Heart left ventricle (tissue), 13 donors: ENCODE data around the gene TBC1D3C.
"Not testable (repeated sequence)": the region's sequence is repeated elsewhere in the genome, so short reads cannot be mapped to it uniquely, and the experiment has no call there.

Source experiments
- CTCF ChIP-seq, 12 donors: fragments of 200-600 bp; sonication (generic) in 4 of 12; IDR thresholded peaks; one replicate each; pipeline versions ENCODE4 v1.5.0 to v1.8.0; 2018 to 2022; ENCODE audit warnings: antibody characterized with exemption in 12 of 12, mild to moderate bottlenecking in 5 of 12
- POLR2A ChIP-seq, 2 donors: fragments of 450-650 bp; IDR thresholded peaks; one replicate each; pipeline ENCODE4 v1.6.1; 2017; ENCODE audit warnings: antibody characterized with exemption in 2 of 2, mild to moderate bottlenecking in 2 of 2, moderate library complexity in 2 of 2
- donor health status: ischemic (EF 13 %, LVEDD 7.1; RV severe dilation, severe dysfunction).
- donor health status: DM: no; HTN: yes; CAD: no.
- donor health status: DM: no; HTN: no; CAD: no.
- donor health status: ischemic (EF 25% LVEDD 6.9; RV normal size, moderate dysfunction).
- donor health status: ischemic (EF 25% LVEDD 5.7; RV mildly dilated, moderate dysfunction).
- donor health status: ischemic (EF 35%, LVEDD 5.7; RV mildly dilated, moderate dysfunction).
- donor health status: nonischemic (EF 11% LVEDD 7.7; RV severe dilation, severe dysfunction).
- donor health status: DM: yes; HTN: yes; CAD: no.
- donor health status: PGD.
- donor health status: ischemic (EF 29% LVEDD 5.4; RV normal size, mild dysfunction).
- donor health status: nonischemic (EF 23%, LVEDD 6.1; RV moderate dilation, normal function).

DNA sequence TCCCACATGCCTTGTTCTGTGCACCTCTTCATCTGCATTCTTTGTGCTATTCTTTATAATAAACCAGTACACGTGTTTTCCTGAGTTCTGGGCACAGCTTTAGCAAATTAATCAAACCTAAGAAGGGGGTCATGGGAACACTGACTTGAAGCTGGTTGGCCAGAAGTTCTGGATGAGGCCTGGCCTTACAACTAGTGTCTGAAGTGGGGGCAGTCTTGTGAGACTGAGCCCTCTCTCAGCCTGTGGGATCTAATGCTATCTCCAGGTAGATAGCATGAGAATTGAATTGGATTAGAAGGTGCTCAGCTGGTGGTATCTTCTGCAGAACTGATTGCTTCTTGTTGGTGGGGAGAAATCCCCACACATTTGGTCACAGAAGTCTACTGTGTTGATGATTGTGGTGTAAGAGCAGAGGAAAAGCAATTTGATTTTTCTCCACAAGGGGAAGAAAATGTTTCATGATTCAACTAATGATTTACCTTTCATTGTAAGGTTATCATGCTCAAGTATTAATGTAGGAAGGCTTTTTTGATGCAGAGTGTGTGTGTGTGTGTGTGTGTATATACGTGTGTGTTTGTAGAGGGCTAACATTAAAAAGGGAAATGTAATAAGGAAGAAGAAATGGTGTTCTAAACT is 25.7 kb upstream of the TBC1D3C start:
- not testable (repeated sequence) for TF ChIP-seq POLR2A, CTCF (IDR thresholded peaks at IDR 0.05)
